DMS 273 (cell line): ENCODE results near the gene GLTP.

ENCODE experiments used
- DNase-seq: peaks from one replicate; lab custom pipeline; 2025; ENCODE audit not compliant: unreplicated experiment; lab: John Stamatoyannopoulos, UW

GLTP gene

GRCh38 chr12:109802828-109803227 lies 77.5 kb downstream of the GLTP start:
- DNase-seq, result no peak
